Mucosa of descending colon (tissue), 3 donors: ENCODE data around the gene CD164L2. TPM values are rescaled to one million over a fixed set of nuclear protein-coding genes. Genes with fewer than 3 reads are reported as not detected.

Experiments used
- ATAC-seq: fragments of 200-7000 bp; cut with Tn5 transposase; one replicate; pipeline ENCODE4 v1.9.1; 2020; ENCODE audit warnings: mild to moderate bottlenecking, moderate library complexity
- DNase-seq, 3 donors: peaks; one replicate each; pipeline ENCODE4 v3.0.0-alpha.2; 2020
- H3K36me3 ChIP-seq: fragments of 200-600 bp; one replicate; pipeline ENCODE4 v1.8.0; 2021; ENCODE audit warnings: low read depth, mild to moderate bottlenecking
- H3K4me1 ChIP-seq: fragments of 200-600 bp; one replicate; pipeline ENCODE4 v1.8.0; 2021; ENCODE audit warnings: low read depth, mild to moderate bottlenecking
- H3K4me3 ChIP-seq: fragments of 200-600 bp; one replicate; pipeline ENCODE4 v1.8.0; 2021; ENCODE audit warnings: mild to moderate bottlenecking
- H3K9me3 ChIP-seq: fragments of 200-600 bp; one replicate; pipeline ENCODE4 v1.8.0; 2021; ENCODE audit warnings: mild to moderate bottlenecking
- intact Hi-C, 2 donors: fragments of 100-400 bp; cut with DNase I in 1 of 2; cut with micrococcal nuclease in 1 of 2; formaldehyde crosslinking; loops; one replicate each; pipeline versions ENCODE4 v1.11.0 to v1.11.1; 2022; cut with DNase I, micrococcal nuclease
- total RNA-seq, 3 donors: library from RNA; stranded (reverse); fragmentation: NEBNext Ultra II Directional in 2 of 3; extraction: Animal tissue kit (Norgen Biotek cat#: 25700) in 2 of 3; gene quantifications; one replicate each; pipeline versions ENCODE4 v1.2.1 to v1.2.4, GENCODE V29; 2021 to 2023
- TF ChIP-seq, protein P1 (sequence below): fragments of 200-600 bp; IDR thresholded peaks from one replicate; pipeline ENCODE4 v1.8.0; 2022; ENCODE audit warnings: antibody characterized with exemption, mild to moderate bottlenecking
- donor health status: DM: no; HTN: no; CAD: no; lungs with moderate emphysema.
- donor health status: DM: no; HTN: no; CAD: no.
- donor health status: DM: no; HTN: yes; CAD: no.

CD164L2 gene
- total RNA-seq, 3 donors from 2014 or later, result 0.29 to 1.3 (median 0.51) TPM

DNA sequence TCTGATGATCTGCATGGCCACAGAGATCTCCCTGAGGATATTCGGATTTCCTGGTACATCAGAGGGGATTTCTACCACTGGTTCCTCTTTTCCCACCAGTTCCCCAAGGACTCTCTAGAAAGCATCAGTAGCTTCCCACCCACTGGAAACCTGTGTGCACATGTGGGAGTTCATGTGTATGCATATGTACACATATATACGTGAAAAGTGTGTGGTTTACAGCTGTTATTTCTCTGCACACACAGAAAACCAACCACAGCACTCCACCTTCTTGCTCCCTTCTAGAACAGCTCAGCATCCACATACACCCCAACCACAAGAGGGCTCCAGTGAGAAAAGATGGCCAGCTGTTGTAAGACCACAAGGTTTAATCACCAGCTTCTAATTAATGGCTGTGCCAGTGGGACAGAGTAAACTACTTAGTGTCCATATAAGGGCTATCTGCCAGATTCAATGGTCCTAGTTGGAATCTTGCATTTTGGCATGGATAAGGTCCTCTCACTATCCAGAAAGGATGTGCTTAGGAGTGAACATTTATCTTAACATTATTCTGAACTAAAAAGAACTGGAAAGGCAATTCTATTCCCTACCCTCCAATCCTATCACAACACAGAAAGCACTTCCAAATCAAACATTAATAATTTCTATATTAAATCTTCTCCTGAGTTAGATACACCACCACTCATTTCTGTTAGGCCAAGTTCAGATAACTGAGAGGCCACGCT, 33.4 kb upstream of the CD164L2 start:
- ATAC-seq (peak; percentile 73), DNase-seq (peak in 1 of 3 donors; percentile 78)
- intact Hi-C loops, result loop anchor here in 1 of 2 donors (10.0 kb wide), 1 partner anchor 188 kb away; the partner anchor contains the start of gene AHDC1
- TF ChIP-seq, protein P1, sequence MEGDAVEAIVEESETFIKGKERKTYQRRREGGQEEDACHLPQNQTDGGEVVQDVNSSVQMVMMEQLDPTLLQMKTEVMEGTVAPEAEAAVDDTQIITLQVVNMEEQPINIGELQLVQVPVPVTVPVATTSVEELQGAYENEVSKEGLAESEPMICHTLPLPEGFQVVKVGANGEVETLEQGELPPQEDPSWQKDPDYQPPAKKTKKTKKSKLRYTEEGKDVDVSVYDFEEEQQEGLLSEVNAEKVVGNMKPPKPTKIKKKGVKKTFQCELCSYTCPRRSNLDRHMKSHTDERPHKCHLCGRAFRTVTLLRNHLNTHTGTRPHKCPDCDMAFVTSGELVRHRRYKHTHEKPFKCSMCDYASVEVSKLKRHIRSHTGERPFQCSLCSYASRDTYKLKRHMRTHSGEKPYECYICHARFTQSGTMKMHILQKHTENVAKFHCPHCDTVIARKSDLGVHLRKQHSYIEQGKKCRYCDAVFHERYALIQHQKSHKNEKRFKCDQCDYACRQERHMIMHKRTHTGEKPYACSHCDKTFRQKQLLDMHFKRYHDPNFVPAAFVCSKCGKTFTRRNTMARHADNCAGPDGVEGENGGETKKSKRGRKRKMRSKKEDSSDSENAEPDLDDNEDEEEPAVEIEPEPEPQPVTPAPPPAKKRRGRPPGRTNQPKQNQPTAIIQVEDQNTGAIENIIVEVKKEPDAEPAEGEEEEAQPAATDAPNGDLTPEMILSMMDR, result no peak
- no peak overlapping the region for H3K4me3 ChIP-seq
- H3K9me3 ChIP-seq, result no peaks in the 10 kb centered on the region
- H3K36me3 ChIP-seq, result no peaks in the 10 kb centered on the region
- H3K4me1 ChIP-seq, result peaks cover 6% of the 10 kb centered on the region

DNA sequence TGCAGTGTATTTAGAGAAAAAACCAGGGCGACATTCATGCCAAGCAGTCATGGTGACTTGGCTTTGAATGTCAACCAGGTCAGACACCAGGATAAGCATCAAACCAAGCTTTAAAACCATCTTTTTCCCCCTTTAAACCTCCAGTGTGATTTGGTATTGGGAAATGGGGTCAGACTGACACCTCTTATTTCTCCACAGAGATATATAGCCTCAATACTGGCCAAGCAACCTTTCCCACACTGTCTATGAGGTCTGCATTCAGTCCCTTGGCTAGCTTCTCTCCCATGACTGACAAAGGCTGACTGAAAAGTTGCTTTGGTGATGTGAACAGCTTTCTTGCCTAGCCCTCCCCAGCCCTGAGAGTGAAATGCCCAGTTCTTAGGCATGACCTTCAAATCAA, 31.0 kb upstream of the CD164L2 start:
- Histone ChIP-seq H3K9me3 (no peaks in the 10 kb centered on the region), H3K4me3 (no peak overlapping the region), H3K36me3 (no peaks in the 10 kb centered on the region), H3K4me1 (peaks cover 5% of the 10 kb centered on the region)
- DNase-seq (no peak), ATAC-seq (no peak)
- TF ChIP-seq, protein P1, result no peak
- intact Hi-C loops, result loop anchor here in 1 of 2 donors (10.0 kb wide), 1 partner anchor 191 kb away; the partner anchor contains the start of gene AHDC1

DNA sequence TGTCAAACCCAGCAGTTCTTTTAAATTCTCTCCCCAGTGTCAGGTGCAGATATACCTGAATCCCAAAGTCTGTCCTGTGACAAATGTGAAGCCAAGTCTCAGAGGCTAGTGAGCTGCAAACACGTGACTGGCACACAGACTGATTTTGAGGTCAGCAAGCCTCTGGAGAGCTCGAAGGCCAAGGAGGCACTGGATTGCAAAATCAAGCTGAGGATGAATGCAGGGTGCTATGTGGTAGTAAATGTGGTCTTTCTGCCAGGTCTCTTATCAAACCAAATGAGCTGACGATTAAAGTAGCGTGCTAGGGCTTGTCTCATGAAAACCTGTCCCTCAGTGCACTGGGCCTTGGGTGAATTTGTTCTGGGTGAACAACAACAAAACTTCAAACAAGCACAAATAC, 29.9 kb upstream of the CD164L2 start:
- no peaks in the 10 kb centered on the region for H3K4me1 ChIP-seq
- DNase-seq, result no peak
- TF ChIP-seq, protein P1, result no peak
- H3K9me3 ChIP-seq, result no peaks in the 10 kb centered on the region
- no peaks in the 10 kb centered on the region for H3K36me3 ChIP-seq
- no peak overlapping the region for H3K4me3 ChIP-seq
- intact Hi-C loops, result loop anchor here in 1 of 2 donors (10.0 kb wide), 1 partner anchor 192 kb away; the partner anchor contains the start of gene AHDC1
- no peak for ATAC-seq

DNA sequence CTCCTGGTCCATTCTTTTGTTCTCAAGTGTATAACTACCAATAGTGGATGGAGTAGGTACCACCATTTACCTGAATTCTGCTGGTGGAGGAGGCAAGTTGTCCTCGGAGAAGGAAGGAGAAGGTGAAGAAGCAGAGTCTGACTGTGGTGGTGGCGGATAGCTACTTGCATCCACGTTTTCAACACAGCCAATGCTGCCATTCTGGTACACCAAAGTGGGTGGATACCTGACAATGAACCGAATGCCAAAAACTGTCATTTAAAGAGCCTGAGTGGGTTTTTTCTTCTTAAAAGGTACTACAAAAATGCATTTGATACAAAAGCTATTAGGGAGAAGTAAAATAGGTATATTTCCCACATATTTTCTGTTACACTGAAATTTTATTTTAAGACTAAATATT, 29.4 kb upstream of the CD164L2 start:
- ATAC-seq, result no peak
- DNase-seq, result no peak
- Histone ChIP-seq H3K36me3 (no peaks in the 10 kb centered on the region), H3K4me1 (no peaks in the 10 kb centered on the region), H3K4me3 (no peak overlapping the region), H3K9me3 (no peaks in the 10 kb centered on the region)
- intact Hi-C loops, result loop anchor here in 1 of 2 donors (10.0 kb wide), 1 partner anchor 192 kb away; the partner anchor contains the start of gene AHDC1
- TF ChIP-seq, protein P1, result no peak

- ATAC-seq, result no peak
- TF ChIP-seq, protein P1, result no peak
- intact Hi-C loops, result loop anchor here in 1 of 2 donors (10.0 kb wide), 1 partner anchor 194 kb away; the partner anchor contains the start of gene AHDC1
- no peak for DNase-seq
- Histone ChIP-seq H3K36me3 (no peaks in the 10 kb centered on the region), H3K4me3 (no peak overlapping the region), H3K4me1 (peaks cover 7% of the 10 kb centered on the region), H3K9me3 (no peaks in the 10 kb centered on the region)
Measured at GRCh38 chr1:27410709-27411108, 27.6 kb upstream of the CD164L2 start.
